GM10266 (cell line): ENCODE results near the gene MED15.
"Not testable (repeated sequence)": the region's sequence is repeated elsewhere in the genome, so short reads cannot be mapped to it uniquely, and the experiment has no call there.

Experiments used
- DNase-seq: peaks from one replicate; pipeline ENCODE4 v3.0.0; 2012; ENCODE audit errors: extremely low spot score
- CTCF ChIP-seq: IDR thresholded peaks from 2 replicates; pipeline ENCODE4 v1.5.1; 2012; ENCODE audit warnings: mild to moderate bottlenecking, low read depth; ENCODE audit not compliant: control insufficient read depth, insufficient read depth; ENCODE audit errors: missing control alignments

The MED15 gene

GRCh38 chr22:20497426-20497825 lies 10.0 kb upstream of the MED15 start:
- no peak for TF ChIP-seq CTCF
- DNase-seq: no peak

- no peak for DNase-seq
- TF ChIP-seq CTCF: no peak
Measured at GRCh38 chr22:20498913-20499312, 8.5 kb upstream of the MED15 start.

GRCh38 chr22:20499769-20500168 lies 7.6 kb upstream of the MED15 start:
- no peak for DNase-seq
- TF ChIP-seq CTCF: no peak

GRCh38 chr22:20503816-20504215 lies 3.6 kb upstream of the MED15 start:
- no peak for TF ChIP-seq CTCF
- no peak for DNase-seq

GRCh38 chr22:20504293-20504922 lies 3.0 kb upstream of the MED15 start:
- not testable (repeated sequence) for DNase-seq

- no peak for TF ChIP-seq CTCF
Measured at GRCh38 chr22:20506543-20507252, 712 bp upstream of the MED15 start.

GRCh38 chr22:20508067-20508755 lies 801 bp downstream of the MED15 start:
- DNase-seq: not testable (repeated sequence)

More at GRCh38 chr22:20506543-20507252, 712 bp upstream of the MED15 start:
- no peak for DNase-seq

GRCh38 chr22:20508815-20509271 lies 1.4 kb downstream of the MED15 start:
- no peak for DNase-seq
- no peak for TF ChIP-seq CTCF
